Globus pallidus (tissue), 1 donor: ENCODE data around the gene SOX15.
"Not testable (repeated sequence)": the region's sequence is repeated elsewhere in the genome, so short reads cannot be mapped to it uniquely, and the experiment has no call there.

Source experiments
- DNase-seq: peaks from one replicate; pipeline ENCODE4 v3.0.0-alpha.2; 2015; ENCODE audit warnings: low spot score

SOX15 gene

GRCh38 chr17:7610641-7611040, 20.7 kb upstream of the SOX15 start:
- DNase-seq, result no peak

GRCh38 chr17:7606280-7606679, 16.4 kb upstream of the SOX15 start:
- no peak for DNase-seq

- DNase-seq, result not testable (repeated sequence)
Observed at GRCh38 chr17:7597561-7597960, 7.7 kb upstream of the SOX15 start.

- DNase-seq, result no peak
Observed at GRCh38 chr17:7593296-7593695, 3.4 kb upstream of the SOX15 start.

GRCh38 chr17:7592422-7593021, 2.6 kb upstream of the SOX15 start:
- DNase-seq, result no peak

- DNase-seq, result no peak
Observed at GRCh38 chr17:7591596-7591995, 1.7 kb upstream of the SOX15 start.

- DNase-seq, result no peak
Observed at GRCh38 chr17:7590743-7591142, 849 bp upstream of the SOX15 start.

GRCh38 chr17:7589204-7589868, 558 bp downstream of the SOX15 start:
- peak; percentile 75 for DNase-seq

- DNase-seq, result no peak
Observed at GRCh38 chr17:7588553-7589203, 1.2 kb downstream of the SOX15 start.

- no peak for DNase-seq
Observed at GRCh38 chr17:7587420-7588151, 2.3 kb downstream of the SOX15 start.

- DNase-seq, result no peak
Observed at GRCh38 chr17:7586673-7587419, 3.0 kb downstream of the SOX15 start.

- peak; percentile 97 for DNase-seq
Observed at GRCh38 chr17:7583253-7584109, 6.4 kb downstream of the SOX15 start, which contains the start of gene MPDU1. MPDU1 (plus strand) TSS chr17:7583852; CDS start chr17:7583863, 11 bp downstream.

GRCh38 chr17:7582396-7583252, 7.3 kb downstream of the SOX15 start:
- no peak for DNase-seq

- DNase-seq, result no peak
Observed at GRCh38 chr17:7580604-7581575, 9.0 kb downstream of the SOX15 start.

- DNase-seq, result no peak
Observed at GRCh38 chr17:7579834-7580603, 9.9 kb downstream of the SOX15 start.

- DNase-seq, result peak; percentile 57
Observed at GRCh38 chr17:7579001-7579833, 10.7 kb downstream of the SOX15 start, which contains the start of gene CD68. CD68 (plus strand) TSS chr17:7579638; CDS start chr17:7579678, 40 bp downstream.
